Measurements from ENCODE around the gene KRTAP5-4.
A peak's percentile ranks its signal among the peaks of the same experiment; 100 is the strongest.
"Not testable (repeated sequence)": the region's sequence is repeated elsewhere in the genome, so short reads cannot be mapped to it uniquely, and the experiment has no call there.

Gene KRTAP5-4

DNA sequence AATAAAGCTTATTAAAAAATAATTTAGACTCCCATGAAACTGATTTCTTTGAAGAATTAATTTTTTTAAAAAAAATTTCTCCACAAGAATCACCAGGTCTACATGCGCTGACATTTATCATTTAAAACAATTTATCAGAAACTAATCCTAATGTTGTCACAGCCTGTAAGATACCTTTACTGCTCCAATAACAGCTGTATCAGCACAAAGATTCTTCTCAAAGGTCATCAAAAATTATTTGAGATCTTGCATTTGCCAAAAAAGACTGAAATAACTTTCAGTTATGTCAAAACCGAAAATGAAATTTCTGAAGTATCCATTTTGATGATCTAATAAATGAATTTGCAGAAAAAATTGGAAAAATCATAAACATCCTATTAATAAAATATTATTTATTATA is 15.7 kb upstream of the KRTAP5-4 start:
- no peak for DNase-seq (ENCODE audit: low read depth in 2 of 2)

DNA sequence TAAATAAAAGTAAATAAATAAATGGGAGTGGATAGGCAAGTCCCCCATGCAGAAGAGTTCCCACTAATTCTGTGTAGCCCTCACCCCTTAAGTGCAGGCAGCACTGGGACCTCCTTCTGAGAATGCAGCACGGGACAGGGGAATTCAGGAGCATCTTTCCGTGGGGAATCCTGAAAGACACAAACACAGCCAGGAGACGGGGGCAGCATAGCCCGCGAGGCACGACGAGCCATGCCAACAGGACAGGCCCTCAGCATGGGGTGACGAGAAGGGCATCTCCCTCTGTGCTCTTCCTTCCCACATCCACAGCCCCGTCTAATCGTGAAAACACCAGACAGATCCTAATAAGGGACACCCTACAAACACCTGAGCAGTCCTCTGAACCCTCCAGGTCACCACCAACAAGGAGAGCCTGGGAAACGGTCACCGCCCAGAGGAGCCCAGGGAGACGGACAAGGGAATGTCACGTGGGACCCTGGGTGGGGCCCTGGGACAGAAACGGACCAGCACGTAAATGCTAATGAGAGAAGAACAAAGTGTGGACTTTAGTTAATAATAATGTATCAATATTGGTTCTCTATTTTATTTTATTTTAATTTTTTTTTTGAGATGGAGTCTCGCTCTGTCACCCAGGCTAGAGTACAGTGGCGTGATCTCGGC is 14.5 kb upstream of the KRTAP5-4 start:
- no peak for DNase-seq (ENCODE audit: low read depth in 2 of 2)

DNA sequence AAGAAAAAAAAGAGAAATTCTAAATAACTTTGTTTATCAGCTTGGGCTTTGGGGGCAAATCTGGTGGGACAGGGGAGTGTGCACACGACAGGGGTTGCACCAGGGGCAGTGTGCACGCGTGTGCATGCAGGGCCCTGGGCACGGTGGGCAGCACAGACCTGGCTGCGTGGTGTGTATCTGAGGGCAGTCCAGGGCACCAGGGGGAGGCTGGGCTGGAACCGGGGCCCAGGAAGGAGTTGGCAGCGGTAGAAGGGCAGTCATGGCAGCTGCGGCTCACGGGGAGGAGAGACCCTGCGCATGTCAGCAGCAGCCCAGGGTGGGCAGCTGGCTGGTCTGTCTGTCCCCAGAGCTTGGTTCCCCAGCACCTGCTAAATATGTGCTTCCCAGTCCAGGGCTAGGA is 11.9 kb upstream of the KRTAP5-4 start:
- no peak for DNase-seq (ENCODE audit: low read depth in 2 of 2)

DNA sequence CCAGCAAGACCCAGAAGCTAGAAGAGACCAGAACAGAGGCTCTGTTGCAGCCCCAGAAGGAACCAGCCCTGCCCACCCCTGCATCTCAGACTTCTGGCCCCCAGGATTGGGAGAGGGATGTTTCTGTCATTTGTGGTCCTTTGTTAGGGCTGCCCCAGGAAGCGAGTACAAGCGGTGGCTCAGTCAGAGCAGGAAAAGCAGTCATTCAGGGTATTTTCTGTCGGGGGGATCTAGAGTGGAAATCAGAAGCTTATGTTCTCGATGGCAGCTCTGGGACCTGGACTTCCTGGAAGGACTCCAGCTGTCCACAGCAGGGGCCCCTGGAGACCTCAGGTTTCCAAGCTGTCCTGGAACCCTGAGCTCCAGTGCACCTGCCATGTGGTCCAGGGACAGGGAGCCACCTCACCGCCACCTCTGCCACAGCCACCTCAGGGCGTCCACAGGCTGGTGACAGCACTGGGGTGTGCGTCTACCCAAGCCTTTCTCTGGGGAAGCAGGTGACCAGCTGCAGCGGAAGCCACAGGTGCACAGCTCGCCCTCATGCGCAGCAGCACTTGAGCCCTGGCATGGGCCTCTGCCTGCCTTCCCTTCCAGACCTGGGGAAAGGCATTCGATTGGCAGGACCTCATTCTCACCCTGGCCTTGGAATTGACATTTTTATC is 10.2 kb upstream of the KRTAP5-4 start:
- no peak for DNase-seq (ENCODE audit: low read depth in 2 of 2)

DNA sequence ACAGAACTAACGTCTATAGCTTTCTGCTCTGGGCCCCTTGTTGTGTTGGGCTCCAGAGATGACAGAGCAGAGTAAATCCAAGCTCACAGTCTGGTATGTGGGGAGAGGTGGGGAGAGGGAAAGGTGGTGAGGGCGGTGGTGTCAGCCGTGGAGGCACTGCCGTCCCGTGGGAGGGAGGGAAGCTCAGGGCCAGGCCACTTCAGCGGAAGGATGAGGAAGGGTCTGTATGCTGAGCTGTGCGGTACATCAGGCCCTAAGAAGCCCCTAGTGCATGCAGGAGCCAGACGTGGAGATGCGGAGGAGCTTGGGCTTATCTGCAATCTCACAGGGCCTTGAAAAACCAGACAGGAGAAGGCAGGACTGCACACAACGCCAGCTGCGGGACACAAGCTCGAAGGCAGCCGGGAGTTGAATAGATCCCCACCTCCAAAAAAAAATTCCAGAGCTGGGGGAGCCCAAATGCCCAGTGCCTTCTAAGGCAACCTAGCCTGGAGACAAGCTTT is 9.2 kb upstream of the KRTAP5-4 start:
- no peak for DNase-seq (ENCODE audit: low read depth in 2 of 2)

DNA sequence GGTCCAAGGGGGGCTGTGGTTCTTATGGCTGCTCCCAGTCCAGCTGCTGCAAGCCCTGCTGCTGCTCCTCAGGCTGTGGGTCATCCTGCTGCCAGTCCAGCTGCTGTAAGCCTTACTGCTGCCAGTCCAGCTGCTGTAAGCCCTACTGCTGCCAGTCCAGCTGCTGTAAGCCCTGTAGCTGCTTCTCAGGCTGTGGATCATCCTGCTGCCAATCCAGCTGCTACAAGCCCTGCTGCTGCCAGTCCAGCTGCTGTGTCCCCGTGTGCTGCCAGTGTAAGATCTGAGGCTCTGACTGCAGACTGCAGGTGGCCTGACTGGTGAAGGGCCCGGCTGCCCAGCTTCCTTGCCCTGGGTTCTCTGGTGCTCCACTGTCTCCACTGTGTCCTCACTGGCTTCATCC is 8.3 kb upstream of the KRTAP5-4 start:
- no peak for DNase-seq (ENCODE audit: low read depth in 2 of 2)

DNA sequence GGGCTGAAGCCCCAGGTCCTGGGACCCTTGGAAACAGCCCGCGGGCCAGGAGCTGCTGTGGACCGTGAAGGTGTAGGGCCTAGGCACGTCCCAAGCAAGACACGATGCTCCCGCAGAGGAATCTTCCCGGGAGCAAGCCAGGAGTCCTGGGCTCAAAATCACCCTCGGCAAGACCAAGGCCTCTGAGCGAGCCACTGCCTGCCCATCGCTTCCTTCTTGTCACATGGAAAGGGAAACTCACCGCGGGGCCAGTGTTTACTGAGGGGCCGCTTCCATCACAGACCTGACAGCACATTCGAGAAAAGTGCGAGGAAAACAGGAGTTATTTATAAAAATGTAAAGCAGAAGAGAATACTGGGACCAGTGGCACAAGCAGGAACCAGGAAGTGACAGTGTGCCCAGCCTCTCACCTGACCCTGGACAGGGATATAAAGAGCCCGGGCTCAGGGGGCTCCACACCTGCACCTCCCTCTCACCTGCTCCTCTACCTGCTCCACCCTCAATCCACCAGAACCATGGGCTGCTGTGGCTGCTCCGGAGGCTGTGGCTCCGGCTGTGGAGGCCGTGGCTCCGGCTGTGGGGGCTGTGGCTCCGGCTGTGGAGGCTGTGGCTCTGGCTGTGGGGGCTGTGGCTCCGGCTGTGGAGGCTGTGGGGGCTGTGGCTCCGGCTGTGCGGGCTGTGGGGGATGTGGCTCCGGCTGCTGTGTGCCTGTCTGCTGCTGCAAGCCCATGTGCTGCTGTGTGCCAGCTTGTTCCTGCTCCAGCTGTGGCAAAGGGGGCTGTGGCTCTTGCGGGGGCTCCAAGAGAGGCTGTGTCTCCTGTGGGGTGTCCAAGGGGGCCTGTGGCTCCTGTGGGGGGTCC is 7.6 kb upstream of the KRTAP5-4 start, which contains the start of gene KRTAP5-5:
TSS of gene KRTAP5-5 (plus strand) at position 450 of the 860 bp plus-strand sequence. CDS start at position 516, 66 bp downstream.
- DNase-seq (ENCODE audit: low read depth in 2 of 2): no peak

DNA sequence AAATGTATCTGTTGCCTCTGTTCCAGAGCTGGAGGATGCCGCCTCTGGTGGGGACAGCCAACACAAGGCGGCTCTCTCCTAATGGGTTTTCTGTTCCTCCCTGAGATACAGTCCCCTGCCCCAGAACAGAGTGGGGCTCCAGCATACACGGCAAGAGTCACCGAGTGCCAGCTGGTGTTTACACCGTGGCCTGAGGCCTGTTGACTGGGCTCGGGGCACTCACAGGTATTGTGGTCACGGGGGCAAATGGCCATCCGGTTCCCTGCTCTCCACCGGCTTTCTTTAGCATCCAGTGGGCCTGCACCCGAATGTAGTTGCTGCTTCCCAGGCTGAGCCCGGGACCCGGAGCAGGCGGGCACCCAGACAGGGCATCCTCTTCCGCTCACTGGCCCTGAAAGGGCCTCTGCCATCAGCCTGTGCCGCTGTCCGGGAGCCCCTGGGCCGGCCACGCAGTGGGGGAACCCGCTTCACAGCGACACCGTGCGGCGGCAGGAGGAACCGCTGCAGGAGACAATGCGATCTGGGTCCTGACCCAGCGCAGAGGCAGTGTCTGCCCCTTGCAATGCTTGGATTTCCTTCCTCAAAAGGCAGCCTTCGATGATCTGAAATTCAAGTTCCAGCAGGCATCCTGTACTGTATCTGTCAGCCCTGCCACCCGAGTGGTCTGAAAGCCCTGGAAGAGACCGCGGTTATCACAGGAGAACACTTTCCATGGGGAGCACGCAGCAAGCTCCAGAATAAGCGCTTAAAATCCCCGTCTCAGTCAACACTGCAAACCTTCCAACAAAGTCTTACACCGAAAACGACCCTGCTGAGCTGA is 6.8 kb upstream of the KRTAP5-4 start:
- peak; percentile 32 to 34 for DNase-seq (ENCODE audit: low read depth in 2 of 2)

DNA sequence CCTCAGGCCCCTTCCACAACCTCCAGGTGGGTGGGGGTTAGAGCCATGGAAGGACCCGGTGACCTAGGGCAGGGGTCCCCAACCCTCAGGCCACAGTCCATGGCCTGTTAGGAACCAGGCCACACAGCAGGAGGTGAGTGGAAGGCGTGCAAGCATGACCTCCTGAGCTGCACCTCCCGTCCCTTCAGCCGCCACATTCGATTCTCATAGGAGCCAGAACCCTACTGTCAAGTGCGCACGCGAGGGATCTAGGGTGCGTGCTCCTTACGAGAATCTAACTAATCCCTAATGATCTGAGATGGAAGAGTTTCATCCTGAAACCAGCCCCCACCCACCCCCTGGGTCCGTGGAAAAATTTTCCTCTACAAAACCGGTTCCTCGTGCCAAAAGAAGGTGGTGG is 3.6 kb upstream of the KRTAP5-4 start:
- no peak for DNase-seq (ENCODE audit: low read depth in 2 of 2)

DNA sequence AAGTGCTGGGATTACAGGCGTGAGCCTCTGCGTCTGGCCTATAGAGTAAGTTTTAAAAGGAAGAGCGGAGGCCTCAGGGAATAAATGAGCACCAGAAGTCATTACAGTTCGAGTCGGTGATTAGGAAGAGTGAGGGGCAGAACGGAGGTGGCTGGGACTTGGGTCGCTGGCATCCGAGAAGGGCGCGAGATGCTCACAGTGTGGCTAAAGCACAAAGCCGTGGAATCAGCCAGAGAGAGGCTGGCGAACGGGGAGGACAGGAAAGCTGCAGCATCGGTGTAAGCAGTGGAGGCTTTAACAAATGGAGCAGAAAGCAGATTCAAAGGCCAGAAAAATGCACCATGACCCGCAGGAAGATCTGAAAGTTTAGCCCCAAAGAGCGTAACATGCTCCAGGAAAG is 2.7 kb upstream of the KRTAP5-4 start:
- no peak for DNase-seq (ENCODE audit: low read depth in 2 of 2)

DNA sequence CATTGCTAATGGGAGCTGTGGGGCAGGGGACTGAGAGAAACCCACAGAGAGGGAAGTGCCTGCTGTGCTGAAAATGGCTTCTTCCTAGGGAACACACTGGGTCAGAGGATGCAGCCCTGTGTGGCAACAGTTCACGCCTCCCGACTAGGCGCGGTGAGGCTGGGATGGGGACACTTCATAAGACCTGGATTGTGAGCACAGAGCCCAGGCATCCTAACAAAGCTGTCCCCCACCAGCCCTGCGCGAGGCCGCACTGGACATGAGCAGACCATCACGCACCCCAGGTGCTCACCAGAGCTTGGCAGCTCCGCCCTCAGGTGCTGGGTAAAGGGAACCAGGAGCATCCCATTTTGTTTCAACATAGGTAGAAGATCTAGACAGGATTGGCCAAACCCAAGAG is 1.8 kb upstream of the KRTAP5-4 start:
- DNase-seq (ENCODE audit: low read depth in 2 of 2): no peak

DNA sequence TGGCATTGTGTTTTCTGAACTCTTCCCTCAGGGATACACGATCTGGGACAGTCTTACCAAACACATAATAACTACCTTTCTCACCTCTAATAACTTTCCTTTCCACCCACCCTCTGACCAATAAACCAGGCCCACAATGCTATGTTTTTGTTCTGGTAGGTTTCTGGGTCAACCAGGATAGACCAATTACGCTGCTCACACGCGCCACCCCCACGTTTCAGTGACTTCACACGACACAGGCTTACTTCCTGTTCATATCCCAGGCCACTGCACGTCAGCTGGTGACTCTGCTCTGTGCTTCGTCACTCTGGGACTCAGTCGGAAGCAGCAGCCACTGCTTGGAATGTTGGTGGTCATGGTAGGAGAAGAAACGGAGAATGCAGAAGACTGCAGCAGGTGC is 2.5 kb downstream of the KRTAP5-4 start:
- DNase-seq (ENCODE audit: low read depth in 2 of 2): no peak

DNA sequence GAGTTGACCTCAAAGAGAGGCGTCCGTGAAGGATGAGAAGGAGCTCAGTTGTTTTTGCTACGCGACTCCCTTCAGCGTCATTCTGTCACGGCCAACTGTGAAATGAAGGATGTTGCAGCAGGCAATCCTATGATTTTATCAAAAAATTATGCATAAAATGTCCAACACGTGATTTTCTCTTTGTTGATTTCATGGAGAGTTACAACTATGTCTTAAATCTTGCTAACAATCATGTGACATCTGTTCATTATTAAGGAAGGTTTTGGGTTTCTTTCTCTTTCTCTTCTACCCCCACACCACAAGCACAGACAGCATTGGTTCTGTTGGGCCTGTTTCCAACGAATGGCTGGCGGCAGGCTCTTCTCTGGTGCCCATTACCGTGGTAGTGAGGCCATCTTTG is 3.7 kb downstream of the KRTAP5-4 start:
- no peak for DNase-seq (ENCODE audit: low read depth in 2 of 2)

DNA sequence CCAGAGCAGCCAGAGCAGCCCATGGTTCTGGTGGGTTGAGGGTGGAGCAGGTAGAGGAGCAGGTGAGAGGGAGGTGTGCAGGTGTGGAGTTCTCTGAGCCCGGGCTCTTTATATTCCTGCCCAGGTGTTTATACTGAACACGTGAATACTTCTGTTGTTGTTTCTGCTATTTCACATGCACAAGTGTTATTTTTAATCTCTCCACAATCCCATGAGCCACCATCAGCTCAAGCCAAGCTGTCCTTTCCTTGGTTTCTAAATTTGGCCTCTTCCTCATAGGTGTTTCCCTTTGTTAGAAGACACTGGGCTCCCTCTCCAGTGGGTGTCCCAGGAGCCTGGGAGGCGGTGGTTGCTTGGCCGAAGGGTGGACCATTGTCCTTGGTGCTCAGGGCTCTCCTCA is 13.6 kb downstream of the KRTAP5-4 start, which contains the start of gene KRTAP5-3:
TSS of gene KRTAP5-3 (minus strand) at position 101 of the 400 bp plus-strand sequence. CDS start at position 23, 78 bp downstream.
- no peak for DNase-seq (ENCODE audit: low read depth in 2 of 2)

DNA sequence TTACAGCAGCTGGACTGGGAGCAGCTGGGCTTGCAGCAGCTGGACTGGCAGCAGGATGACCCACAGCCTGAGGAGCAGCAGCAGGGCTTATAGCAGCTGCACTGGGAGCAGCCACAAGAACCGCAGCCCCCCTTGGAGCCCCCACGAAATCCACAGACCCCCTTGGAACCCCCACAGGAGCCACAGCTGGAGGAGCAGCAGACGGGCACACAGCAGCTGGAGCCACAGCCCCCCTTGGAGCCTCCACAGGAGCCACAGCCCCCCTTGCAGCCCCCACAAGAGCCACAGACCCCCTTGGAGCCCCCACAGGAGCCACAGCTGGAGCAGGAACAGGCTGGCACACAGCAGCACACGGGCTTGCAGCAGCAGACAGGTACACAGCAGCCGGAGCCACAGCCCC is 14.0 kb downstream of the KRTAP5-4 start:
- DNase-seq (ENCODE audit: low read depth in 2 of 2): not testable (repeated sequence)

DNA sequence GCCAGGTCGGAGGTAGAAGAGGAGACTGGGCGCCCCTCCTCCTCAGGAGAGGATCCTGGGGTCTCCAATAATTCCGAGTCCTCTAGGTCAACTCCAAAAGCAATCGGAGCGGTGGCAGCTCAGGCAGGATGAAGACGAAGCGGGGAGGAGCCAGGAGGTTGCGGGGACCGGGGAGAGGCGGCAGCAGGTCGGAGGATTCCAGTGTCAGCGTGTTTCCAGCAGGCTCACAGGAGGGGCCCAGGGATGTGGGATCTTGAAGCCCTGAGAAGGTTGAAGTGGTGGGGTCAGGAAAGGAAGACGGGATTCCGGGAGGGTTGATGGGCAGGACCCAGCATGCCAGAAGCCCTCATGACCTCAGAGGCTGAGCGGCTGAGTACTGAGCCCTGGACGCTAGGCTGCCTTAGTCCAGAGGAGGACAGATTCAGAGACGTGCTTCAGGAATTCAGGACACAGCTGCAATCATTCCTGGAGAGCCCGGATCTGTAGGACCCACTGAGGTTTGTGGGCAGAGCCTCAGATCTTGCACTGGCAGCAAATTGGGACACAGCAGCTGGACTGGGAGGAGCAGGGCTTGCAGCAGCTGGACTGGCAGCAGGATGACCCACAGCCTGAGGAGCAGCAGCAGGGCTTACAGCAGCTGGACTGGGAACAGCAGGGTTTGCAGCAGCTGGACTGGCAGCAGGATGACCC is 14.6 kb downstream of the KRTAP5-4 start:
- not testable (repeated sequence) for DNase-seq (ENCODE audit: low read depth in 2 of 2)

DNA sequence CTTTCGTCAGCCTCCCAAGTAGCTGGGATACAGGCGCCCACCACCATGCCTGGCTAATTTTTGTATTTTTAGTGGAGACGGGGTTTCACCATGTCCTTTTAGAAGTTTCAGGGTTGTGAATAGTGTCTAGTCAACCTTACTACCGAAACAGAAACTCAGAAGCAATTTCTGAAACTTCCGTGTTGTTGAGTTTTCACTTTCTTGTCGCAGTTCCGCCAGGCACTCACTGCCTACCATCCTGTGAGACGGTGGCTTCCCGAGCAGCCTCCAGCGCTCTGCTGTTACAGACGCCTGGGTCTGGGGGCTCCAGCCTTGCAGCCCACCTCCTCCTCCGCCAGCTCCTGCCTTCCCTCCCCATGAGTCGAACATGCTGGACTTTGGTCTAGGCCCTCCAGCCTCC is 16.0 kb downstream of the KRTAP5-4 start:
- DNase-seq (ENCODE audit: low read depth in 2 of 2): not testable (repeated sequence)

DNA sequence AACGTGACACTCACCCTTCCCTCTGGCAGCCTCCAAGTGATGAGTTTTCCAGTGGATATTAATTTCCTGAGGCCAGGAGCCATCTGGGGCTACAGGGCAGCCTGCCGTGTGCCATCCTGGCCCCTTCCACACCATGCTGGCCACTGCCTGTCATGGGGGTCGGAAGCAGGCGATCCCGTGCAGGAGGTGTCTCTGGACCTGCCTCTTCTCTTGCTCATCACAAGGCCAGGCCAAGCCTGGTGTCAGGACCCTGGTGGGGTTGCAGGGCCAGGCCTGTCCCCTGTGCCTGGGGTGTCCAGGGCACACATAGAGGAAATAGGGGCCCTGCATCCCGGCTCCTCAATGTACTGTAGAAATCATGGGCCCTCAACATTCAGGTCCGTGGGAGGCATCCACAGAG is 17.2 kb downstream of the KRTAP5-4 start:
- DNase-seq (ENCODE audit: low read depth in 2 of 2): no peak

DNA sequence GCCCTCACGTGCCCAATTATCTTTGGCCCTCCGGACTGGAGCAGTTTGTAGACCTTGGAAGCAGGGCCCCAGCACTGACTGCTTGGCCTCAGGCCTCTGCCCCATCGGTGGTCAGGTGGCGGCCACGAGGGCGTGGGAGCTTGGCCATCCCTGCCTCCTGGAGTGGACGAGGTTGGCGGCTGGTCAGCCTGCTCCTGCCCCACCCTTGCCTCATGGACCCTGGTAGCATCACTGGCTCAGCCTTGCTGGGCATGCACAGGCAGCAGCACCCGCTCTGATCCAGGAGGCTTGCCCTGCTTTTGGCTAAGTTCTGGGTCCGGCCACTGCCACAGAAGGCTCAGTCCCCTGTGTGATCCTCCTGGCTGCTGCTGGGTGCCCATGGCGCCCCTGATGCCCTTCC is 17.8 kb downstream of the KRTAP5-4 start:
- DNase-seq (ENCODE audit: low read depth in 2 of 2): no peak

DNA sequence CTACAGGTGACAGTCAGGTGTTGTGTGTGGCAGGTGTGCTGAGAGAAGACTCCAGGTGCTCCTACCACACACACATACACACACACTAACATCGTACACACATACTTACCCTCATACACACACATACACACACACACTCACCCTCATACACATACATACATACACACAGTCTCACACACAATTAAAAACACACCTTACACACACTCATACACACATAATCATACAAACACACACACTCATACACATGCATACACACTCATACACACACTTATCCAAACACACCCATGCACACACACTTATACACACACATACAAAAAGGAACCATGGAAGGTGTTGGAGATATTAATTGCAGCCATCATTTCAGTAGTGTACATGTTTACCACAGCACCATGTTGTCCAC is 18.3 kb downstream of the KRTAP5-4 start:
- no peak for DNase-seq (ENCODE audit: low read depth in 2 of 2)

DNA sequence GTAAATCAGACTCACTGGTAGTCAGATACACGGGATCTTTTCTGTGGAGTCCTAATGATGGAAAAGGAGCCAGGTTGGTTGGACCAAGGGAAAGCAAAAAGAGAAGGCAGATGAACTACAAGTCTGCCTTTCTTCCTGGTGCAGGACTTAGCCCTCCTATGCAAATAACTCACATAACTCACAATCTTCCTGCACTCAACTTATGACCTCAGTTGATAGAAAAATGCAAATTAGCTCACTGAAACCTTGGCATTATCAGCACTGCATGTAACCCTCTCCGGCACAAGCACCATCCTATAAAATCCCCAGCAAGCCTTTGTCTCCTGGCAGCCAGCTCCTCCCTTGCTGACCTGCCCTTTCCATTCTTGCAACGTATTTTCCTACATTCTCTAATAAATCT is 20.3 kb downstream of the KRTAP5-4 start:
- not testable (repeated sequence) for DNase-seq (ENCODE audit: low read depth in 2 of 2)
